Keratinocyte (primary cell): ENCODE measurements around the gene MOSMO.

Experiments
- EZH2 ChIP-seq: IDR thresholded peaks from one replicate; pipeline ENCODE4 v1.6.1; 2012; ENCODE audit warnings: inconsistent platforms, mild to moderate bottlenecking, low read length, moderate library complexity
- TF ChIP-seq, protein P1 (sequence below), 3 experiments: IDR thresholded peaks in 1 of 3; conservative IDR thresholded peaks in 1 of 3; optimal IDR thresholded peaks in 1 of 3; 2 replicates in 2 of 3; 3 replicates in 1 of 3; pipeline versions ENCODE3 to v1.5.1; 2011; ENCODE audit warnings: low read length in 3 of 3, mild to moderate bottlenecking in 3 of 3, moderate library complexity in 2 of 3, control low read depth in 1 of 3, inconsistent platforms in 1 of 3; ENCODE audit not compliant: insufficient read depth in 2 of 3; ENCODE audit errors: extremely low read depth in 1 of 3

DNA sequence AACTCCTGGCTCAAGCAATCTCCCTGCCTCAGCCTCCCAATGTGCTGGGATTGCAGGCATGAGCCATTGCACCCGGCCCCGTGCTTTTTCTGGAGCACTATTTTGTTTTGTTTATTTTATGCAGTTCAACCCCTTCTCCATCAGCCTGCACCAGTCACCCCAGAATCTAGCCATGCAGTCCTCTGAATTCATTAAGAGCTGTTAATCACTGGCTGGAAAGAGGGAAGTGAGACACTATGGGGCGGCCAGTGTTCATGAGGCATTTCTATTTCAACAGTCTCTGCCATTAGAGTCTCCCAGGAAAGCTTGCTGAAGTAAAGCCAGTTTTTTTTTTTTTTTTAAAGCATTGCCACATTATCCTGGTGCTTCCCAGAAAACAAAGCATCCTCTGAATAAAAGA lies 86.1 kb downstream of the MOSMO start:
- TF ChIP-seq, protein P1, sequence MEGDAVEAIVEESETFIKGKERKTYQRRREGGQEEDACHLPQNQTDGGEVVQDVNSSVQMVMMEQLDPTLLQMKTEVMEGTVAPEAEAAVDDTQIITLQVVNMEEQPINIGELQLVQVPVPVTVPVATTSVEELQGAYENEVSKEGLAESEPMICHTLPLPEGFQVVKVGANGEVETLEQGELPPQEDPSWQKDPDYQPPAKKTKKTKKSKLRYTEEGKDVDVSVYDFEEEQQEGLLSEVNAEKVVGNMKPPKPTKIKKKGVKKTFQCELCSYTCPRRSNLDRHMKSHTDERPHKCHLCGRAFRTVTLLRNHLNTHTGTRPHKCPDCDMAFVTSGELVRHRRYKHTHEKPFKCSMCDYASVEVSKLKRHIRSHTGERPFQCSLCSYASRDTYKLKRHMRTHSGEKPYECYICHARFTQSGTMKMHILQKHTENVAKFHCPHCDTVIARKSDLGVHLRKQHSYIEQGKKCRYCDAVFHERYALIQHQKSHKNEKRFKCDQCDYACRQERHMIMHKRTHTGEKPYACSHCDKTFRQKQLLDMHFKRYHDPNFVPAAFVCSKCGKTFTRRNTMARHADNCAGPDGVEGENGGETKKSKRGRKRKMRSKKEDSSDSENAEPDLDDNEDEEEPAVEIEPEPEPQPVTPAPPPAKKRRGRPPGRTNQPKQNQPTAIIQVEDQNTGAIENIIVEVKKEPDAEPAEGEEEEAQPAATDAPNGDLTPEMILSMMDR (optimal IDR thresholded peaks at IDR 0.05 in 1 of 3, IDR thresholded peaks at IDR 0.05 in 1 of 3, conservative IDR thresholded peaks at IDR 0.05 in 1 of 3; ENCODE audit: extremely low read depth in 1 of 3, insufficient read depth in 2 of 3, low read length in 3 of 3) = no peak
- TF ChIP-seq EZH2 = no peak
